Osteocyte (in vitro differentiated cells): ENCODE measurements around the gene UPK1B. TPM values are rescaled to one million over a fixed set of nuclear protein-coding genes. Genes with fewer than 3 reads are reported as not detected.

ENCODE experiments used
- DNase-seq: peaks from one replicate; pipeline ENCODE4 v3.0.0; 2021; ENCODE audit warnings: mixed read lengths; ENCODE audit not compliant: unreplicated experiment; ENCODE audit errors: extremely low spot score
- H3K27ac Mint-ChIP-seq: one replicate; pipeline ENCODE4 v1.8.0; 2021; ENCODE audit warnings: mild to moderate bottlenecking, mixed read lengths; ENCODE audit not compliant: unreplicated experiment
- H3K27me3 Mint-ChIP-seq: one replicate; pipeline ENCODE4 v1.8.0; 2021; ENCODE audit warnings: mixed read lengths; ENCODE audit not compliant: unreplicated experiment
- H3K36me3 Mint-ChIP-seq: one replicate; pipeline ENCODE4 v1.8.0; 2021; ENCODE audit warnings: mixed read lengths; ENCODE audit not compliant: unreplicated experiment
- H3K4me1 Mint-ChIP-seq: one replicate; pipeline ENCODE4 v1.8.0; 2021; ENCODE audit warnings: mixed read lengths; ENCODE audit not compliant: unreplicated experiment
- H3K4me3 Mint-ChIP-seq: one replicate; pipeline ENCODE4 v1.8.0; 2021; ENCODE audit warnings: mild to moderate bottlenecking, moderate library complexity, mixed read lengths; ENCODE audit not compliant: unreplicated experiment
- H3K9me3 Mint-ChIP-seq: one replicate; pipeline ENCODE4 v1.8.0; 2021; ENCODE audit warnings: mixed read lengths; ENCODE audit not compliant: unreplicated experiment
- total RNA-seq: library from RNA; stranded (reverse); gene quantifications from 2 replicates; pipeline ENCODE4 v1.2.1, GENCODE V29; 2021
- TF ChIP-seq, protein P1 (sequence below): fragments of 200-600 bp; sonication (generic); IDR thresholded peaks from 2 replicates; pipeline ENCODE4 v1.5.0; 2021; ENCODE audit warnings: antibody characterized with exemption, mild to moderate bottlenecking, moderate library complexity

The UPK1B gene
- total RNA-seq, 1 donor from 2014 or later = 0.24 TPM

DNA sequence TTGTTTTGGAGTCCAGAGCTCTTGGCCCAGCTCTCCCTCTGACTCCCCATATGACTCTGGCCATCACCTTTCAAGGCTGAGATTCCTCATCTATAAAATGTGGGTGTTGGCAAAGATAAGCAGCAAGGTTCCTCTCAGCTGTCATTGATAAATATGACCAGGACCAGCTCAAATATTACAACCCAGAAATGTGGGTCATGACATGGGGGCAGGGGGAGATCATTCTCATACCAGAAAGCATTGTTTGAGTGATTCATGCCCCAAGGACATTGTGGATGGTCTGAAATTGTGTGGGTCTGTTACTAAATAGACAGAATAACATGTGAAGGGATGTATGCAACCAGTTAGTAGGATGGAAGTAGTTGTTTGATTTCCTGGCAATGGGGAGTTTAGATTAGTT is 13.9 kb downstream of the UPK1B start:
- Mint-ChIP-seq H3K9me3 (no peaks in the 10 kb centered on the region), H3K4me1 (peaks cover 35% of the 10 kb centered on the region), H3K4me3 (no peak overlapping the region), H3K36me3 (no peaks in the 10 kb centered on the region), H3K27ac (no peak overlapping the region), H3K27me3 (no peaks in the 10 kb centered on the region)
- TF ChIP-seq, protein P1, sequence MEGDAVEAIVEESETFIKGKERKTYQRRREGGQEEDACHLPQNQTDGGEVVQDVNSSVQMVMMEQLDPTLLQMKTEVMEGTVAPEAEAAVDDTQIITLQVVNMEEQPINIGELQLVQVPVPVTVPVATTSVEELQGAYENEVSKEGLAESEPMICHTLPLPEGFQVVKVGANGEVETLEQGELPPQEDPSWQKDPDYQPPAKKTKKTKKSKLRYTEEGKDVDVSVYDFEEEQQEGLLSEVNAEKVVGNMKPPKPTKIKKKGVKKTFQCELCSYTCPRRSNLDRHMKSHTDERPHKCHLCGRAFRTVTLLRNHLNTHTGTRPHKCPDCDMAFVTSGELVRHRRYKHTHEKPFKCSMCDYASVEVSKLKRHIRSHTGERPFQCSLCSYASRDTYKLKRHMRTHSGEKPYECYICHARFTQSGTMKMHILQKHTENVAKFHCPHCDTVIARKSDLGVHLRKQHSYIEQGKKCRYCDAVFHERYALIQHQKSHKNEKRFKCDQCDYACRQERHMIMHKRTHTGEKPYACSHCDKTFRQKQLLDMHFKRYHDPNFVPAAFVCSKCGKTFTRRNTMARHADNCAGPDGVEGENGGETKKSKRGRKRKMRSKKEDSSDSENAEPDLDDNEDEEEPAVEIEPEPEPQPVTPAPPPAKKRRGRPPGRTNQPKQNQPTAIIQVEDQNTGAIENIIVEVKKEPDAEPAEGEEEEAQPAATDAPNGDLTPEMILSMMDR = no peak
- no peak for DNase-seq

DNA sequence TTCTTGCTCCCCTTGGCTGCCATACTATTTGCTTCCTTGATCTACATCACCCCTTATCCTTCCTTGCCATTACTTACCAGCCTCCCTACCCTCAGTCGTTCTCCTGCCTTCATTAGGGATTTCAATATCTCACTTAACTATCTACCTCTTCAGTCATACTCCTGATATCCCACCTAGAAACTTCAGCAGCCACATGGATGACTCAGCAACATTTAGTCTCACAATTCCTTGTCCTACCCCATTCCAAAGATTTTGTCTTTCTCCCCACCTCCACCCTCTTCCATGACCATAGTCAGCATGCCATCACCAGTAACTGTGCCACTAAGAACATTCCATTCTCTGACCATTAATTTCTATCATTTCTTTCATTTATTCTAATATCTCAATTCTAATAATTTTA is 18.4 kb downstream of the UPK1B start:
- Mint-ChIP-seq H3K27me3 (no peaks in the 10 kb centered on the region), H3K27ac (no peak overlapping the region), H3K9me3 (no peaks in the 10 kb centered on the region), H3K4me1 (peaks cover 23% of the 10 kb centered on the region), H3K4me3 (no peak overlapping the region), H3K36me3 (no peaks in the 10 kb centered on the region)
- TF ChIP-seq, protein P1 = no peak
- DNase-seq = no peak

DNA sequence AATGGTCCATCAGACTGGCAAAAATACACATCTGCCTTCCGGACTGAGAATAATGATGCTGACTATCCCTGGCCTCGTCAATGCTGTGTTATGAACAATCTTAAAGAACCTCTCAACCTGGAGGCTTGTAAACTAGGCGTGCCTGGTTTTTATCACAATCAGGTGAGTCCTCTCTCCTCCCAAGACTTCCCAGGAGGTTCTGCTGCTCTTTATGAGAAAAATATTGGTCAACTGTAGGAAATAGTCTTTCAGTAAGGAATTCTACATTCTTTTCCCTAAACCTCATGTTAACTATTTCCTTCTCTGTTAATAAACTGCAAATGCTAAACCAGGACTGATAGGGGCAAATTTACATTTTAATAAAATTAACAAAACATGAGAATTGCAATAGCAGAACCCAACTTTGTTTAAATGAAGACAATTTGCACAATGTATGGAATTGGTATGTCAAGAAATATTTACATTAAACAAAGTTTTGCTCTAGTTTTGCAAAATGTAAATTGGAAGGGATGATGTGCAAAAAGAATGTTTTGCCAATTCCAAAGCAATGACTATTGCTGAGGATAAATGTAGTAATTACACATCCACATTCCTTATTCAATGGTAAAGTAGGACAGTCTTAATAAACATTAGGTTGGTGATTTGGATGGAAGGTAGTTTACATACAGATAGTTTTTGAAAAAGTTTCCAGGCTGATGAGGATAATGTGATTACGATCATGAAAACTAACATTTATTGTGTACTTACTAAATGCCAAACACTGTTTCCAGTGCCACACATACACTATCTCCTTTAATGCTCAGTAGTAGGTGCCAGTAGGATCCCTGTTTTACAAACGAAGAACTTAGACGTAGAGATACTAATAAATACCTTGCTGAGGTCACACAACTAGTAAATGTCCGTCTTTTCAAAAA is 21.1 kb downstream of the UPK1B start:
- Mint-ChIP-seq H3K4me1 (peaks cover 17% of the 10 kb centered on the region), H3K27me3 (no peaks in the 10 kb centered on the region), H3K4me3 (no peak overlapping the region), H3K27ac (no peak overlapping the region), H3K36me3 (no peaks in the 10 kb centered on the region), H3K9me3 (no peaks in the 10 kb centered on the region)
- DNase-seq = no peak
- TF ChIP-seq, protein P1 = no peak

DNA sequence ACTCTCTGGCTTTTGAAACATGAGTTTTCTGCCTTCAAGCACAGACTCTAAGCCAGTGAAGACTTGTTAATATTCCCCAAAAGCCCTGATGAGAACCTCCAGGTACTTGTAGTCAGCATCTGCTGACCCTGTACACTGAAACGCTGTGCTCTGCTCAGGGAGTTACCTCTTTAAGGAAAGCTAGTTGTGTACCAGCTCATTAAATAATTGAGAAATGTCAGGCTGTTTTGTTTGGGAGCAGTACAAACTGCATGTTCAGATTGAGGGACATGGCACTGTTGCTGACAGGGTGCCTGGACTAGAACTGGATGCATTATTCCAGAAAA is 21.7 kb downstream of the UPK1B start:
- no peak for DNase-seq
- Mint-ChIP-seq H3K36me3 (no peaks in the 10 kb centered on the region), H3K27me3 (no peaks in the 10 kb centered on the region), H3K4me1 (peaks cover 17% of the 10 kb centered on the region), H3K27ac (no peak overlapping the region), H3K4me3 (no peak overlapping the region), H3K9me3 (no peaks in the 10 kb centered on the region)
- TF ChIP-seq, protein P1 = no peak

DNA sequence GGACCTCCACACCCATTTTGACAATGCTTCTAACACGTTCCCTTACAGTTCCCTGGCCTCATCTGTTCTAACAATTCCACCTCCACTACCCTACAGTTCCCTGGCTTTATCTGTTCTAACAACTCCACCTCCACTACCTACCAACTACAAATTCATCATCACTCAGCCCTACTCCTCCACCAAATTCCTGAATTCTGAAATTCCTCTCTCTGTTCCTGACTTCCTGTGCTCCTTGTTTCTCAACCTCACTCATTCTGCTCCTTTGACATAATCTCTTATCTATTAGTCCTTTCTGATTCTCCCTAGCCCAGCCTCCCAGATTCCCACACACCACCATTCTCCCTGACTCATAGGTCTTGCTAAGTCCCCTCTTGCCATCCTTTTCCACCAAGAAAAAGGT is 22.5 kb downstream of the UPK1B start:
- no peak overlapping the region for H3K4me3 Mint-ChIP-seq
- H3K27ac Mint-ChIP-seq = no peak overlapping the region
- TF ChIP-seq, protein P1 = no peak
- H3K9me3 Mint-ChIP-seq = no peaks in the 10 kb centered on the region
- DNase-seq = no peak
- no peaks in the 10 kb centered on the region for H3K36me3 Mint-ChIP-seq
- no peaks in the 10 kb centered on the region for H3K27me3 Mint-ChIP-seq
- peaks cover 17% of the 10 kb centered on the region for H3K4me1 Mint-ChIP-seq
